IPS-11a (cell line): ENCODE measurements around the gene JAK1.
"Not testable (repeated sequence)": the region's sequence is repeated elsewhere in the genome, so short reads cannot be mapped to it uniquely, and the experiment has no call there.

Source experiments
- H3K4me3 ChIP-seq: one replicate; pipeline ENCODE4 v1.5.1; 2013; ENCODE audit warnings: low read depth, low read length, control low read depth

JAK1 gene

DNA sequence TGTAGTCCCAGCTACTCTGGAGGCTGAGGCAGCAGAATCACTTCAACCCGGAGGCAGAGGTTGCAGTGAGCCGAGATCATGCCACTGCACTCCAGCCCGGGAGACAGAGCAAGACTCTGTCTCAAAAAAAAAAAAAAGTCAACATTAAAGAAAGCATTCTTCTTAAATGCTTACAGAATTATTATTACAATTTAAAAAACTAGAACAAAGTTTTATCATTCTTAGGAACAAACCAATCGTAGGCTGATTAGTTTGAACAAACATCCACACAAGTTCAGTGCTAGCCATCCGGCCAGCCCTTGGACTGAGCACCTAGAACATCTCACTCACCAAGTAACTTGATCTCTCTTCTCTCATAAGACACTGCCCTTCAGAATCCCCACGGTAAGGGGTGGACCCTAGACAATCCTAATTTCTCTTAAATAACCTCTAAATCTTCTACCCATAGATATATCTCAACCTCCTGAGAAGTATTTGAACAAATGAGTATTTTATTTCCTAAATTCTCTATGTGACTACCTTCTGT is 16.0 kb downstream of the JAK1 start:
- no peak overlapping the region for H3K4me3 ChIP-seq

DNA sequence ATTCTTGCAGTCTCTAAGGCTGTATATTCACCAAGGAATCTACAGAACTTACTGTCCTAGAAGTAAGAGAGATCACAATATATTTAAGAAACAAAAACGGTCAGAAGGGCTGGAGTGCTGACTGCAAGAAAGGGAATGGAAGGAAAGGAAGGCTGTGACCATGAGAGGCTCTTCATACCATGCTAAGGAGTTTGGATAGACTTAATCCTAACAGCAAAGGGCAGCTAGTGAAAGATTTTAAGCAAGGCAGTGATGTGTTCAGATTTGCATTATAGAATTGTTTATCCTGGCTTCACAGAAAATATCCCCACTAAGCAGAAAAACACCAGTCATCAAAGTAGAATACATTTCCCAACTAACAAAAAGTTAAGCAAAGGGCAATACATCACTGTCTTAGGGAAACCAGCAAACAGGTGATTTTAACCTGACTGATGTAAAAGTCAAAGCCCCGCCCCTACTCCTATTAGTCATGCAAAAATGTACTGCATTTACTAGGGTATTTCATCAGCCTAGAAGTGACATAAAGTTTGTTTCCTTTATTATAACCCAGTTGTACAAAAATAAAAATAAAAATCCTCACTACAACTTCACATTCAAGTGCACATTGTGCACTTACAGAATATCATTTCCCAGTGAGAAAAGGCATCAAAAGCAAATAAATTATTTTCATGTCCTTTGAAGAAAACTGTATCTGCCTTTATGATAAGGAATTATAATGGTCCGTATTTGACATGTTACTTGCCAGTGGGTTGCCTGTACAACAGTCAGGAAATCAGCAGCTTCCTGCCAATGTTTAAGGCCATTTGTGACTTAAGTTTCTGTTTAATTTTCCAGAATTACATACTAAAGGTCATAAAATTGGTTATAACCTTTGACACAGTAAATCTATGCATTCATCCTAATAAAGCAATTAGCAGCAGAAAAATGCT is 17.2 kb downstream of the JAK1 start:
- H3K4me3 ChIP-seq = no peak overlapping the region

DNA sequence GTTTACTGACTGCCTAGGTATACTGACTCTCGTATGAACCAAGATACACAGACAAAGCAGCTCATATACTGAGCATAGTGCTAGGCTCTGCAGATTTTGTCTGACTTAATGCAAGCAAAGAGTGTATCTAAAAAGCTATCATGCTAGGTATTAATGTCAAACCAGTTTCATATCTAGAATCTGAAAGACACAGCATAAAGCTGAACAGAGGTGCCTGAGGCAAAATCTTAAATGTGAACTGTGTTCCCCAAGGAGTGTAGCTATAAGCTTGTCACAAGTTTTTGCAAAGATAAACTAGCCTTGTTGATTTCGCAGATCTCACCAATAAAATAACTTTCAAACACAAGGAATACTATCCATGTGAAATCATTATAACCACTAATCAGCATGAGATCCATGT is 18.1 kb downstream of the JAK1 start:
- H3K4me3 ChIP-seq = no peak overlapping the region

DNA sequence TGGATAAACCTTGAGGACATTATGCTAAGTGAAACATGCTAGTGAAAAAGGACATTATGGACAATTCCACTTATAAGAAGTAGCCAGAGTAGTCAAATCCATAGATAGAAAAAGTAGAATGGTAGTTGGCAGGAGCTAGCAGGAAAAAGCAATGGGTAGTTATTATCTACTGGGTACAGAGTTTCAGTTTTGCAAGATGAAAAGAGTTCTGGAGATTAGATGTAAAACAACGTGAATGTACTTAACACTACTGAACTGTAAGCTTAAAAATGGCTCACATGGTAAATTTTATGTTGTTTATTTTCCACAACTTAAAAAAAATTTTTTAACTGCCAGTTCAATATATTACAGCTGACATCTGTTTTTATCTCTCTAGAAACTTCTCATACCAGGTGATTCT is 19.4 kb downstream of the JAK1 start:
- no peak overlapping the region for H3K4me3 ChIP-seq

DNA sequence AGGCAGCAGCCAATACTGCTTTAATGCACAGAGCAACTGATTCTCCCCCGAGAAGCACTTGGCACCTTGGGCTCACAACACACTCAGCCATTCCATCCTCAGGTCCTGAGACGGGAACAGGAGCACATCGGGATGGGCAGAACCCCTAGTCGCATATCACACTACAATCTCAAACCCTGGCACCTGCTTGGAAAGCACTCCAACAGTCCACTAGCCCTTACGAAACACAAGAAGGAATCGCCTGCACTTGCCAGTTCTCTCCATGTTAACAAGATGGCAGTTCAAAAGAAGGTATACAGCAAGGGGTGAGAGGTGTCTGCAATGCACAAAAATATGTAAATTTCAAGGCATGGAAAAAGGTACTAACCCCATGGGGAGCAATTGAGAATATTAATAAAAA is 21.4 kb downstream of the JAK1 start:
- no peak overlapping the region for H3K4me3 ChIP-seq

DNA sequence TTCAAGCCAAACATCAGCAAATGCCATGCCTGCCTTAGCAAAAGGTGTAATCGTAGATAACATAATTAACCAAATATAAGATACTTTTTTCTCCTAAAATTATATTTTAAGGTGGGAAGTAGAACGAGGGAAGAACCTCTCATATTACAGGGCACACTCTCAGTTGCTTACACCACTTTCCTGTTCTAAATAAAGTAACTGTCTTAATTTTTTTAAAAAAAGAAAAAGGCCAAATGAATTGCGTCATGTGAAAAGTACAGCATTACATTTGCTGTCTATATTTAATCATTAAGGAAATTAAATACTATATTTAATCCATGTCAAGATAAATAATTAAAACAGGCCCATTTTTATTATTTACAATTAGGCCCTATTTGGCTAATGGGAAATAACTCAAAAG is 23.7 kb downstream of the JAK1 start:
- H3K4me3 ChIP-seq = no peak overlapping the region

DNA sequence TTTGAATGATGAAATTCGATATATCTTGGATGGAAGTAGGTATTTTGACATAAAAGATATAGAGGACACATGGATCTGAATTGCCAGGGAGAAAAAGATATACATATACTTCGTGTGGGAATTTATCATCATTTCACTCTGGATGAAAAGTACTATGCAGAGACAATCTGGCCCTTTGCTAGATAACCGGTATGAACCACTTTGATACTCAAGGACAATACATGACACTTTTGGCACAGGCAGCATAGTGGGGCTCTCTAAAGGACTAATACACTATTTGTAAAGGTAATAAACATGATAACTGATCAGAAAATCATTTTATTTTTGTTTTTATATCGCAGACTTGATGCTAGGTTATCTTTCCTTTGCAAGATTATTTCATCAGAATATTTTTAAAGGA is 24.2 kb downstream of the JAK1 start:
- no peak overlapping the region for H3K4me3 ChIP-seq

DNA sequence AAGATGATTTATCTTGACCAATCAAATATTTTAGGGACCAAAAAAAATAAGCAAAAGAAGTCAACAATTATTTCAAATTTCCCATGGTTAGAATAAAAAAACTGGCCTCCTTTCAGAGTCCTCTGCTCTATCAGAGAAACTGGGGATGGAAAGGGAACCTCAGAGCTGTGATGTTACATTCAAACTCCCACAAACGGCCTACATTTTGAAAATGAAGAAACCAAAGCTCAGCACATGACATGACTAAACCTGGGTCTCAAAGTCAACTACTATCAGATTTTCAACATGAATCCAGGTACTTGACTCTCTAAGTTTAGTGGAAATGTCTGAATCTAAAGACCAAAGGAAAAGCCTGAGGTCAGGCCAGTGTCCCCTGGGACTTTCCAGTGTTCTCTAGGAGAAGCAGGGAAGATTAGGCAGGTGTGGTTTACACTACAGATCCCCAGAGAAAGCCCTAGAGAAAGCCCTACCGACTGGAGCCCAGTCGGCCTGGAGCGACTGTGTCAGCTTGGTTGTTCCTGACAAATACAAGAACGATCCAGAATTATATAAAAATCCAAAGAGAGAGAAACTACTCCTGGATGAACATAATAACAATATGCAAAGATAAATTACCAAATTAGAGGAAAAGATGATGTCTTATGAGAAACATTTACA is 24.8 kb downstream of the JAK1 start:
- no peak overlapping the region for H3K4me3 ChIP-seq

DNA sequence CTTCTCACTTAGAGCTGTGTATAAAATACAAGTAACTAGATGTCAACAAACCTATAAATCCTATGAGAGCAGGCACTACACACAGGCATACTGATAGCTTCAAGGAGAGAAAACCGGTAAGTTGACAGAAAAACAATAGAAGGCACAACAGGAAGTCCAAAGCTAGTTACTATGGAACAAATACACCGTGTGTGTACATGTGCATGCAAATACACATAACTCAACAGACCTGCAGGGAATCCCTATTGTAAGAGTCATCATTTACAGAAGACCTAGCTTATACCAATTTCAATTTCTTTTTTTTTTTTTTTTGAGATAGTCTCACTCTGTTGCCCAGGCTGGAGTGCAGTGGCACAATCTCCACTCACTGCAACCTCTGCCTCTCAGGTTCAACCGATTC is 26.3 kb downstream of the JAK1 start:
- H3K4me3 ChIP-seq = no peak overlapping the region

DNA sequence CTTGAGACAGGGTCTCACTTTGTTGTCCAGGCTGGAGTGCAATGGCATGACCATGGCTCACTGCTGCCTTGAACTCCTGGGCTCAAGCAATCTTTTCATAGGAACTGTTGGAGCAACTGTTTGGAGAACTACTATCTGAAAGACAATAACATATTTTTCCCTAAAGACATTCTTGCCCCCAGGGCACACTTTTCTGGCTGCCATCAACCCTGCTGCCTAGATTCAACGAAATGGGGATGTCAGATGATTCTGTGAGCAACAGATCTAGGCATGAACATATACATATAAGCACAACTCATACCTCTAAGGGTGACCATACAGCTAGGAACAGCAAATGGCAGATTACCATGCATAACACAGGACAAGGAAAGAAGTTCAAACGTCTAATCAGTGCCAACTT is 27.4 kb downstream of the JAK1 start:
- no peak overlapping the region for H3K4me3 ChIP-seq

DNA sequence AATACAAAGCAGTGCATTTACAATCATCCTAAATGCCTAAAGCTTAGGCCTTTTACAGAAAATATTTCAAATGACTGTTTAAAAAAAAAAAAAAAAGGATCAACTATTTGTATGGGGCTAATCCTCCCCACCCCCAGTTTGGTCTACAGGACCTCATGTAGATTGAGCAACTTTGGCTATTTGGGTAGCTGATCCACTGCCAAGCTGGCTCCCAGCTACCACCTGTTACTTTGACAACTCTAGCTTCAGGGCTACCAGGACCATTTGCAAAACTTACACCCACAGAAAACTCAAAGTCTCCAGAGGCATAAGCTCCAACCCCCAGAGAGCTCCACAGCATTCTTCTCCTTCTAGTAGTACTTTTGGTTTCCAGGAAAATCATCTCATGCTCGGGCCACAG is 29.4 kb downstream of the JAK1 start:
- H3K4me3 ChIP-seq = no peak overlapping the region

DNA sequence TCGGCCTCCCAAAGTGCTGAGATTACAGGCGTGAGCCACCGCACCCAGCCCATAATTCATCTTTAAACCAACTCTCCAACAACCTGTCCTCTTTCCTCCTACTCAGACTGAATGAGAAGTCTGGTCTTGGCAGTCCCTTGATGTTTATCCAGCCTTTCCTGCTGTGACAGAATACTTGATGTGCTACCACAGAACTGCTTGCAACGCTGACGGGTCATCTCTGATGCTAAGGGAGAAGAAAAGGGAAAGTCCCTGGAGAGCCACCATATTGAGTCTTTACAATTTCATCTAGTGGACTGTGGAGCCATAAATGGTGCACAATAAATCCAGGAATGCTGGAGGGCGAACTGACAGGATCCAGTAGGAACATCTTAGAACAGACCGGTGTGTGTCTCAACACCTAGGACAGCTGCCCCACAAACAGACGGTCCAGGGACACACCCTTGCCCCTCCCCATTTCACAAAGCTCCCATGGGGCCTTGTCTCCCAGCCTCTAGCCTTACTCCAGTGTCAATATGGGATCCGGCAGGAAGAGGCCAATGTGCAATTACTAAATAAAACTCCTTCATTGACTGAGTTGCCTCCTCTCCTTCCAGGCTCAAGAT is 30.7 kb downstream of the JAK1 start:
- no peak overlapping the region for H3K4me3 ChIP-seq

DNA sequence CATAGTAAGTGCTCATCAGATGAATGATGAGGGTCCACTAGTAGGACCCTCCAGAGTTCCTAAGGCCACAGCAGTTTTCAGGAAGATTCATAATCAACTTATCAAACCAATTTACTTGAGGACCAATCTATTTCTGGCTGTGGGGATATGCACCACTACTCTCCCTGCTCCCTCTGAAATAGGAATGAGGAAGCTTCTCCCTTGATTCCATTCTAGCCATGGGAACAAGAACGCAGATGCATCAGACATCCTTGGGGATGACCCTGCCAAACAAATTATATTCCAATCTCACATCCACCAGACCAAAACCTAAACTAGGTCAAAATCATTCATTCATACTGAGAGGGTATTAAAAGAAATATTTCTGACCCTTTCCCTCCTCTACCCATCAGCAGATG is 31.5 kb downstream of the JAK1 start:
- no peak overlapping the region for H3K4me3 ChIP-seq

DNA sequence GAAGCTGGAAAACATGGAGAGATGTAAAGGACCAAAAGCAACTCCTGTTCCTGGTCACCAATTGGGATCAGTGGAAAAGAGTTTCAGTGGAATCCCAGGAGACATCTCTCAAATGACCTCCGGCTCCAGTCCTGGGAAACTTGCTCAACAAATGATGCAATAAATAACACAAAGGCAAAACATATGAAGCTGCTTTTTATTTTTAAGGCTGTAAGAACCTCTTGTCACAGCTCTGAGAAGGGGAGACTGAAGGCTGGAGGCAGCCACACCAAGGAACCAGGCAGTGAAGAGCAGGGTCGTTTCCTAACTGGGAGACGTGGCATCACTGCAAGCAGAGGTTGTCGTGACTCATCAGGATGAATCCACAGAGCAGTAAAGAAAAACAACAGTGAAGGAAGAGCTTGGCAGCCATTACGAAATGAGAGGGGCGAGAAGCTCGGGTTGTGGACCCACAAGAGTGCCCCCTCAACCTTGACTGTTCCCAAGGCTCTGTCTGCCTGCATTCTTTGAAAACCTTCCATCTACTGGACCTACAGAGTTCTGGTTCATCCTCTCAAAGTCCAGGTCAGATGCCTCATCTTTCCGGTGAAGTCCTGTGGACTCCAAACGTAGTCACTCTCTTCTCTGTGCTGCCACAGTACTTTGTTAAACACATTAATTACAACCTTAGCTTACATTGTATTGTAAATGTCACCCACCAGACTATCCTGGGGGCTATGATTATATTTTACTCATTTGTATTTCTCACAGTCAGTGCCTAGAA is 32.1 kb downstream of the JAK1 start:
- H3K4me3 ChIP-seq = no peak overlapping the region

DNA sequence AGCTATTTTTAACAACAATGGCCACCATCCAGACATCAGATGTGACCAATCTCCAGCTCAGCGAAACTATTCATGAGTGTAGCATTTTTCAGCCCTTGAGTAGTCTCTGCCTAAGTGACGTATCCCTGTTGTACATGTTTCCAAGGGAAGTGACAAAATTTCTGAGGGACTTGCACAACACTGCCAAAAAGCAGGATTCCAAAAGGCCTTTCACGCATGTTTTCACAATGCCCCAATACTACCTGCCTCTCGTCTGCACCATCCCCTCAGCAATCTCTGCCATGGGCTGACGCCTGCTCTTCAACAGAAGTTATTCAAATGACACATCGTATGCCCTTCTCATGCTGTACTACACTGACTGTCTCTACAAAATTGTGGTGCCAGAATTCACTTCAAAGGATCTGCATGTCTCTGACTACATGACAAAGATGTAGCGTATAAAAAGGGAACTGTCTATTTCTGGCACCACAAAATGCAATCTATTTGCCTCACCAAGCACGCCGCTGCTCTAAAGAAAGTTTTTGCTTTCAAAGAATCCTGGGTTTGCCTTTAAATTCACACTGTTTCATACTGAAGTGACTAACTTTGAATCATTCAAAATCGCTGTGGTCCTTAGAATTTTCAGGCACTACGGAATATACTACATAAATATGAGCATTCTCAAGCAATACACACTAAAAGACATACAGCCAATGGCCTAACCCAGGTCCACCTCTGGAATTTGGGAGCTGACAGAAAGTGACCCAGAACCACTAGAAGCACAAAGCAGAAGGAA is 32.9 kb downstream of the JAK1 start:
- no peak overlapping the region for H3K4me3 ChIP-seq

DNA sequence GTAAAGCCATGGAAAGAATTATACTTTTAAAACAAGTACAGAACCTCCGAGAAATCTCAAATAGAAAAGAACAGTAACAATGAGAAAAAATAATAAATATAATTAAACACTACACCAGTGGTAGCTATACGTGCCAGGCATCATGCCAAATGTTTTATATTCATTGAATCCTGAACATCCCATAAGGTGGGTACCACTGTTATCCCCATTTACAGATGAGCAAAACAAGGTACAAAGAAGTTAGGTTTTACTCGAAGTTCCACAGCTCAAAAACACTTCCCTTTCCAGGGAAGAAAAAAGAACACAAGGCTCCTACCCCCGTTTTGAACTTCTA is 33.4 kb downstream of the JAK1 start:
- no peak overlapping the region for H3K4me3 ChIP-seq

DNA sequence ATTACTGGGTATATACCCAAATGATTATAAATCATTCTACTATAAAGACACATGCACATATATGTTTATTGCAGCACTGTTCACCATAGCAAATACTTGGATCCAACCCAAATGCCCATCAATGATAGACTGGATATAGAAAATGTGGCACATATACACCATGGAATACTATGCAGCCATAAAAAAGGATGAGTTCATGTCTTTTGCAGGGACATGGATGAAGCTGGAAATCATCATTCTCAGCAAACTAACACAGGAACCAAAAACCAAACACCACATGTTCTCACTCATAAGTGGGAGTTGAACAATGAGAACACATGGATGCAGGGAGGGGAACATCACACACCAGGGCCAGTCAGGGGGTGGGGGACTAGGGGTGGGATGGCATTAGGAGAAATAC is 35.7 kb downstream of the JAK1 start:
- H3K4me3 ChIP-seq = not testable (repeated sequence)

DNA sequence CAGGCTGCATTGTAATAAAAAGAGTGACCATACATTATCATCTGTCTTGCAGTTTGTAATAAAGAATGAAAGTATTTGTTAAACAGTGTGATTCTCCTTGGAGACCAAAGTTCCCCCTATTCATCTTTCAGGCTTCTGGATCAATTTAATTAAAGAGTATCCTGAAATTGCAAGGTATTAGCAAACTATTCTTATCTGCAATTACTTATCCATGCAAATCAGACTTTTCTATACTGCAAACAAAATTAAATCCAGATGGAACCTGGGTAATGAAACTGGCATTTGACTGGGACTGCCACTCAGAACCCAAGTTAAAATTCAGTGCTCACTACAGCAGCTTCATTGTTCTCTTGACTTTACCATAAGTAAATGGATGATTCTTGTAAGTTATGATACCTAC is 37.1 kb downstream of the JAK1 start:
- H3K4me3 ChIP-seq = no peak overlapping the region

DNA sequence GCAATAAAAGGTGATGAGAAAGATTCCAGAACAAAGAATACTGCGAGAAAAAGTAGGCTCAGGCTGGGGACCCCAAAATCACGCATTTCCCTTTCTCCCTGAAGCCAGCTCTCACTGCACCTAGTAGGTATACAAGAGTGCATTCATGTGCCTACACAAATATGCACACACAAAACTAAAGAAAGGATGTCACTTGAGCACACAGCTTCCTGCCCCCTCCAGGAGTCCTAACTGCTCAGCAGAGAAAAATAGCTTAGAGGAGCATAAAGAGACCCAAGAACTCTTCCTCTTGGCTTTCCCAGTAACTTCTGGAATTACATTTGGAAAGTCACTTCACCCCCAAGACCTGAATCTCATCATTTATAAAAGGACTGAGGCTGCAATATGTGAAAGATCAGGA is 38.0 kb downstream of the JAK1 start:
- H3K4me3 ChIP-seq = no peak overlapping the region

DNA sequence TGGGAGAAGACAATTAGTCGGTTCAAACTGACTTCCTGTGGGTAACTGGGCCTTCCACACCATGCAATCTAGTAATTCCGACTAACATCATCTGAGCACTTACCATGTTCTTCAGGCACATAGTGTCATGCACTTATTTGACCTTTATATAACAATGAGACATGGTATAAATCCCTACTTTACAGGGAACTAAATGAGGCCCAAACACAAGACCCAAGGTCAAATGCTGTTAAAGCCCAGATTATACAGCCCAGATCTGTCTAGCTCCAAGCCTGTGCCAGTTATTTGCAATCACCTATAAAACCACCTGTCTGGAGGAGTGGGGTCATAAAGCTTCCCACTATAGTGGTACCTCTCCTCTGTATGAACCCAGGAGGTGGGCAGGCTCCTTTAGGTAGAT is 40.8 kb downstream of the JAK1 start:
- H3K4me3 ChIP-seq = no peak overlapping the region
